ENCODE results near the gene PDE4C.
"Not testable (repeated sequence)": the region's sequence is repeated elsewhere in the genome, so short reads cannot be mapped to it uniquely, and the experiment has no call there.

Gene PDE4C

DNA sequence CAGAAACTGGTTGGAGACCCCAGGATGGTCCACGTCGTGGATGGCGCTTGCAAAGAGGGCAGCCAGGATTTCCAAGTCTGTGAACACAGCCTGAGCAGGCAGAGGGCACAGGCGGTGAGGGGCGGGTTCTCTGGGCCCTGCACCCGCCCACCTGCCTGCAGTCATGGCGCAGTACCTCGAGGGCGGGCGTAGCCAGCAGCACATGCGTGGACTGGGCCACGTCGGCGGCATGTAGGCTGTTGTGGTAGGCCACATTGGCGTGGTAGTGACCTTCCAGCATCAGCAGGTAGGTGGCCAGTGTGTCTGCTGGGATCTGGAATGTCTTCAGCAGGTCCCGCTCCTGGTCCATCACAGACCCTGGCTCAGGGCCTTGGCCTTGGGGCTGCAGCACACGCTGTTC lies 8.1 kb downstream of the PDE4C start:
- TF ChIP-seq POLR2A (IDR thresholded peaks at IDR 0.05; ENCODE audit: extremely low read depth, insufficient read length) (no peak), MYC (IDR thresholded peaks at IDR 0.05; ENCODE audit: low read depth, low read length) (no peak)
- TF ChIP-seq, protein P1, sequence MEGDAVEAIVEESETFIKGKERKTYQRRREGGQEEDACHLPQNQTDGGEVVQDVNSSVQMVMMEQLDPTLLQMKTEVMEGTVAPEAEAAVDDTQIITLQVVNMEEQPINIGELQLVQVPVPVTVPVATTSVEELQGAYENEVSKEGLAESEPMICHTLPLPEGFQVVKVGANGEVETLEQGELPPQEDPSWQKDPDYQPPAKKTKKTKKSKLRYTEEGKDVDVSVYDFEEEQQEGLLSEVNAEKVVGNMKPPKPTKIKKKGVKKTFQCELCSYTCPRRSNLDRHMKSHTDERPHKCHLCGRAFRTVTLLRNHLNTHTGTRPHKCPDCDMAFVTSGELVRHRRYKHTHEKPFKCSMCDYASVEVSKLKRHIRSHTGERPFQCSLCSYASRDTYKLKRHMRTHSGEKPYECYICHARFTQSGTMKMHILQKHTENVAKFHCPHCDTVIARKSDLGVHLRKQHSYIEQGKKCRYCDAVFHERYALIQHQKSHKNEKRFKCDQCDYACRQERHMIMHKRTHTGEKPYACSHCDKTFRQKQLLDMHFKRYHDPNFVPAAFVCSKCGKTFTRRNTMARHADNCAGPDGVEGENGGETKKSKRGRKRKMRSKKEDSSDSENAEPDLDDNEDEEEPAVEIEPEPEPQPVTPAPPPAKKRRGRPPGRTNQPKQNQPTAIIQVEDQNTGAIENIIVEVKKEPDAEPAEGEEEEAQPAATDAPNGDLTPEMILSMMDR (IDR thresholded peaks at IDR 0.05; ENCODE audit: low read depth, low read length), result no peak
- TF ChIP-seq, protein P2, sequence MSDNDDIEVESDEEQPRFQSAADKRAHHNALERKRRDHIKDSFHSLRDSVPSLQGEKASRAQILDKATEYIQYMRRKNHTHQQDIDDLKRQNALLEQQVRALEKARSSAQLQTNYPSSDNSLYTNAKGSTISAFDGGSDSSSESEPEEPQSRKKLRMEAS (IDR thresholded peaks at IDR 0.05; ENCODE audit: low read depth, low read length), result no peak
- DNase-seq (ENCODE audit: low read depth), result no peak
- H3K4me3 ChIP-seq (ENCODE audit: low read depth, low read length), result no peak overlapping the region

DNA sequence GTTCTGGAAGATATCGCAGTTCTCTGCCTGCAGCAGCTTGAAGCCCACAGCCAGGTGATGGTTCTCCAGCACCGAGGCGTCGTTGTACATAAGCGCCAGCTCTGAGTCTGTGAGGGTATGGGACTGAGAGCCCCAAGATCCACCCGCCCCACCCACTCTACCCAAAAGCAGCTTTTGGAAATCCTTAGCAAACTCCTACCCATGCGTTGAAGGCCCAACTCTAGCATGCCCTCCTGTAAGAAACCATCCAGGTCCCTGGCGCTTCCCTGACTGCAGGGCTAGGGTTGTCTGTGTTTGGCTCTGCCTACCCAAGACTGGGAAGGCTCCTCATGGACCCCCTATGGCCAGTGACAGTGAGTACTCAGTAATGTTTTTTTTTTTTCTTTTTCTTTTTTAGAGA lies 9.4 kb downstream of the PDE4C start:
- TF ChIP-seq, protein P1 (IDR thresholded peaks at IDR 0.05; ENCODE audit: low read depth, low read length), result no peak
- TF ChIP-seq, protein P2 (IDR thresholded peaks at IDR 0.05; ENCODE audit: low read depth, low read length), result no peak
- no peak for TF ChIP-seq MYC (IDR thresholded peaks at IDR 0.05; ENCODE audit: low read depth, low read length)
- TF ChIP-seq POLR2A (IDR thresholded peaks at IDR 0.05; ENCODE audit: extremely low read depth, insufficient read length), result no peak

DNA sequence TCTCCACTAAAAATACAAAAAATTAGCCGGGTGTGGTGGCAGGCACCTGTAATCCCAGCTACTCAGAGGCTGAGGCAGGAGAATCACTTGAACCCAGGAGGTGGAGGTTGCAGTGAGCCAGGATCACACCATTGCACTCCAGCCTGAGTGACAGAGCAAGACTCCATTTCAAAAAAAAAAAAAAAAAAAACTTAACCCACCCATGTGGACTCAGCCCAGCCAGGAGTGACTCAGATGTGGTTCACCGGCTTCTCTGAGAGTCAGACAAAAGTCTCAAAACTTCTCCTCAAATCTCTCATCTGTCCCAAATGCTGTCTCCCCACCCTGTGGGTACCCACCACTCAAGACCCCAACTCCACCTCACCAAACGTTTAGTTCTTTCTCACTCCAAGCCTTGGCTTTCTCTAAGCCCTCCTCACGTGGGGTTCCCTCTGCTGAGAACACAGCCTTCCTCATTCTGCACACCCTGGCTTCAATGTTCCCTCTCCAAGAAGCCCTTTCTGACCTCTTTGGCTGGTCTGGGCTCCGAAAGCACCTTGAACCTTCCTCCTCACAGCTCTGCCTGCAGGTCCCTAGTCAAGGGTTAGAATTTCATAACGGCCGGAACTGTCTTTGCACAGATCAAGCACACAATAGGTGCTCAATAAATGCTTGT lies 11.3 kb downstream of the PDE4C start:
- DNase-seq (ENCODE audit: low read depth), result no peak
- TF ChIP-seq, protein P2 (IDR thresholded peaks at IDR 0.05; ENCODE audit: low read depth, low read length), result no peak
- TF ChIP-seq, protein P1 (IDR thresholded peaks at IDR 0.05; ENCODE audit: low read depth, low read length), result no peak
- TF ChIP-seq MYC (IDR thresholded peaks at IDR 0.05; ENCODE audit: low read depth, low read length) (no peak), POLR2A (IDR thresholded peaks at IDR 0.05; ENCODE audit: extremely low read depth, insufficient read length) (no peak)

More for the DNA sequence above, 9.4 kb downstream of the PDE4C start:
- no peak for DNase-seq (ENCODE audit: low read depth)
- no peak overlapping the region for H3K4me3 ChIP-seq (ENCODE audit: low read depth, low read length)

DNA sequence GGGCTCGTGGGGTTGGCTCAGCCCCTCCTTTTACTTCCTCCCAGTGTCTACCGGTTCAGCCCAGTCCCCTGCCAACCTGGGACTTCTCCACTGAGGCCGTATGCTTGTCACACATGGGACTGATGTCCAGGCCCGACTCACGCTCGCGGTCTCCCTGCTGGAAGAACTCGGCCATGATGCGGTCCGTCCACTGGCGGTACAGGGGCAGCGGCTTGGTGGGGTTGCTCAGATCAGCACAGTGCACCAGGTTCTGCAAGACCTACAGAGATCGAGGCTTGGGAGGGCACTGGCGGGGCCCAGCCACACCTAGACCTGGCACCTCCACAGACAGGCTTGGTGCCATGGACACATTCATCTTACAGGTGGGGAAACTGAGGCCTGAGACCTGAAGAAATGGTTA lies 14.6 kb downstream of the PDE4C start:
- TF ChIP-seq, protein P2 (IDR thresholded peaks at IDR 0.05; ENCODE audit: low read depth, low read length), result no peak
- TF ChIP-seq, protein P1 (IDR thresholded peaks at IDR 0.05; ENCODE audit: low read depth, low read length), result no peak
- TF ChIP-seq MYC (IDR thresholded peaks at IDR 0.05; ENCODE audit: low read depth, low read length) (no peak), POLR2A (IDR thresholded peaks at IDR 0.05; ENCODE audit: extremely low read depth, insufficient read length) (no peak)
- H3K4me3 ChIP-seq (ENCODE audit: low read depth, low read length), result no peak overlapping the region
- DNase-seq (ENCODE audit: low read depth), result no peak

More for the DNA sequence above, 11.3 kb downstream of the PDE4C start:
- H3K4me3 ChIP-seq (ENCODE audit: low read depth, low read length), result no peak overlapping the region

DNA sequence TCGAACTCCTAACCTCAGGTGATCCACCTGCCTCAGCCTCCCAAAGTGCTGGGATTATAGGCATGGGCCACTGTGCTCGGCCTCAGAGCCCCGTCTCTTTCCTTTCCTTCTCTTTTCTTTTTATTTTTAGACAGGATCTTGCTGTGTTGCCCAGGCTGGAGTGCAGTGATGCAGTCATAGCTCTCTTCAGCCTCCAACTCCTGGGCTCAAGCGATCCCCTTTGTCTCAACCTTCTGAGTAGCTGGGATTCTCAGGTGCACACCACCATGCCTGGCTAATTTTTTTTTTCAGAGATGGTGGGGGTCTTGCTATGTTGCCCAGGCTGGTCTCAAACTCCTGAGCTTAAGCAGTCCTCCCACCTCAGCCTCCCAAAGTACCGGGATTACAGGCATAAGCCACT lies 16.3 kb downstream of the PDE4C start:
- DNase-seq (ENCODE audit: low read depth); H3K4me3 ChIP-seq (ENCODE audit: low read depth, low read length): not testable (repeated sequence)

DNA sequence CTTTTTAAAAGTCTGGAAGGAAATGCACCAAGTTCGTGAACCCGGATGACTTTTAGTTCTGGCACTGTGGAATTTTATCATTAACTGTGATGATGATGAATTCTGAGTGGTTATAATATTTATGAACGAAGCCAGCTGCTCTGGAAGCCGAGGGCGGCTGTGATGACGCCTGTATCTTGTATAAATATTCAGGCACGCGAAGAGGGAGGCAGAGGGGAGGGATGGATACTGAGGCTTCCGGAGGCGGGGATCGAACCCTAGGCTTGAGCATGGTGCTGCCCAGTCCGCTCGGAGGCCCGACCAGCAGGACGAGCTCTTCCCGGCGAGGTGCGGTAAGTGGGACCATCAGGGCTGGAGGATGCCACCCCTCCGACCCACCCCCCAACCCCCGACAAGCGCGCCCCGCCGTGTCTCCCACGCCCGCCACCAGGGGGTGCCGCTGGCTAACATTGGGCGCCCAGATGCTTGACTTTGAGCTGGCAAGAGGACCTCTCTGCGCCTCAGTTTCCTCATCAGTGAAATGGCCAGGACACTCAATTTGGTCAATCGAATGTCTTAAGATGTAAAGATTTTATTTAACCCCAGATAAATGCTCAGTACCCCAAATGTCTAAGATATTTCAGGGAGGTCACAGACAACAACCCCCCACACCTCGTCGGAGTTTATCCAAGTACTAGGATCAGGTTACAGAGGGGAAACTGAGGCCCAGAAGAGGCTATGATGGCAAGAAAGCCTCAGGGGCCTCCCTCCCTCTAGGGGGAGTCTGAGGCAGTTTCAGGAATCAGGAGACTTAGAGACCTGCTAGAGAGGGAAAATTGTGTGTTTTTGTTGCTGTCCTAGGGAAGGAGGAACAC lies 17.9 kb downstream of the PDE4C start:
- H3K4me3 ChIP-seq (ENCODE audit: low read depth, low read length), result no peak overlapping the region

More for the DNA sequence above, 17.9 kb downstream of the PDE4C start:
- peak; percentile 51 for DNase-seq (ENCODE audit: low read depth)
- TF ChIP-seq, protein P1 (IDR thresholded peaks at IDR 0.05; ENCODE audit: low read depth, low read length), result peak; percentile 27
- TF ChIP-seq MYC (IDR thresholded peaks at IDR 0.05; ENCODE audit: low read depth, low read length), result no peak
